Pancreas (tissue), 10 donors: ENCODE measurements around the gene HEG1. TPM values are rescaled to one million over a fixed set of nuclear protein-coding genes. Genes with fewer than 3 reads are reported as not detected.

Experiments used
- ATAC-seq, 4 donors: fragments of 200-7000 bp; cut with Tn5 transposase; one replicate each; pipeline versions ENCODE4 v1.8.0 to v1.9.1; 2020; ENCODE audit warnings: mild to moderate bottlenecking in 4 of 4, moderate library complexity in 4 of 4
- DNase-seq, 6 donors: peaks; one replicate each; pipeline ENCODE4 v3.0.0-alpha.2; 2020
- FAIRE-seq: peaks from 2 replicates; lab custom pipeline; 2012; peaks lifted over from hg19 to GRCh38; lab: Jason Lieb, UNC
- H3K27ac ChIP-seq, 4 donors: fragments of 200-600 bp; sonication (generic); 1 replicate in 3 of 4; 2 replicates in 1 of 4; pipeline versions ENCODE4 v1.5.0 to v1.8.0; 2020
- H3K27me3 ChIP-seq, 4 donors: fragments of 200-600 bp; one replicate each; pipeline ENCODE4 v1.8.0; 2021
- H3K36me3 ChIP-seq, 3 donors: fragments of 200-600 bp; sonication (generic) in 1 of 3; one replicate each; pipeline versions ENCODE4 v1.5.0 to v1.8.0; 2020 to 2021
- H3K4me1 ChIP-seq, 3 donors: fragments of 200-600 bp; one replicate each; pipeline ENCODE4 v1.8.0; 2021
- H3K4me3 ChIP-seq, 4 donors: fragments of 200-600 bp; sonication (generic) in 2 of 4; one replicate each; pipeline versions ENCODE4 v1.5.0 to v1.8.0; 2020 to 2021
- H3K9me3 ChIP-seq, 4 donors: fragments of 200-600 bp; one replicate each; pipeline ENCODE4 v1.8.0; 2021
- WGBS, 2 donors: extraction: QIAGEN DNeasy Blood & Tissue Kit; methylation state at CpG; one replicate each; pipeline ENCODE4 v1.1.7; 2013; 5-methylcytosine and 5-hydroxymethylcytosine counted together
- intact Hi-C, 3 donors: fragments of 100-400 bp; cut with DNase I; formaldehyde crosslinking; loops; one replicate each; pipeline versions ENCODE4 v1.11.1 to v1.14.2; 2022
- polyA plus RNA-seq, 2 donors: library from polyadenylated mRNA; stranded (reverse); fragments of 200-250 nt; gene quantifications; one replicate each; pipeline ENCODE4 v1.2.3, GENCODE V29; 2013
- total RNA-seq, 6 donors: library from RNA; stranded (reverse); fragmentation: NEBNext Ultra II Directional in 4 of 6; extraction: Animal tissue kit (Norgen Biotek cat#: 25700) in 4 of 6; gene quantifications; one replicate each; pipeline versions ENCODE4 v1.2.1 to v1.2.4, GENCODE V29; 2021 to 2023
- TF ChIP-seq, protein P1 (sequence below), 4 donors: fragments of 200-600 bp; sonication (generic) in 3 of 4; IDR thresholded peaks; one replicate each; pipeline versions ENCODE4 v1.5.0 to v1.8.0; 2021; ENCODE audit warnings: antibody characterized with exemption in 4 of 4
- donor health status: healthy with polysubstance abuse.
- donor health status: DM: no; HTN: no; CAD: no; lungs with moderate emphysema.
- donor health status: DM: no; HTN: no; CAD: no.
- donor health status: control.
- donor health status: control.
- donor health status: Bipolar disorder and iron deficiency.
- donor health status: DM: yes; HTN: yes; CAD: no.
- donor health status: DM: no; HTN: no; CAD: no.
- donor health status: DM: no; HTN: no; CAD: no.
- donor health status: DM: yes; HTN: yes; CAD: no.

Gene HEG1
- total and polyA plus RNA-seq, 8 donors: 9.6 to 36.6 (median 20.9) TPM

DNA sequence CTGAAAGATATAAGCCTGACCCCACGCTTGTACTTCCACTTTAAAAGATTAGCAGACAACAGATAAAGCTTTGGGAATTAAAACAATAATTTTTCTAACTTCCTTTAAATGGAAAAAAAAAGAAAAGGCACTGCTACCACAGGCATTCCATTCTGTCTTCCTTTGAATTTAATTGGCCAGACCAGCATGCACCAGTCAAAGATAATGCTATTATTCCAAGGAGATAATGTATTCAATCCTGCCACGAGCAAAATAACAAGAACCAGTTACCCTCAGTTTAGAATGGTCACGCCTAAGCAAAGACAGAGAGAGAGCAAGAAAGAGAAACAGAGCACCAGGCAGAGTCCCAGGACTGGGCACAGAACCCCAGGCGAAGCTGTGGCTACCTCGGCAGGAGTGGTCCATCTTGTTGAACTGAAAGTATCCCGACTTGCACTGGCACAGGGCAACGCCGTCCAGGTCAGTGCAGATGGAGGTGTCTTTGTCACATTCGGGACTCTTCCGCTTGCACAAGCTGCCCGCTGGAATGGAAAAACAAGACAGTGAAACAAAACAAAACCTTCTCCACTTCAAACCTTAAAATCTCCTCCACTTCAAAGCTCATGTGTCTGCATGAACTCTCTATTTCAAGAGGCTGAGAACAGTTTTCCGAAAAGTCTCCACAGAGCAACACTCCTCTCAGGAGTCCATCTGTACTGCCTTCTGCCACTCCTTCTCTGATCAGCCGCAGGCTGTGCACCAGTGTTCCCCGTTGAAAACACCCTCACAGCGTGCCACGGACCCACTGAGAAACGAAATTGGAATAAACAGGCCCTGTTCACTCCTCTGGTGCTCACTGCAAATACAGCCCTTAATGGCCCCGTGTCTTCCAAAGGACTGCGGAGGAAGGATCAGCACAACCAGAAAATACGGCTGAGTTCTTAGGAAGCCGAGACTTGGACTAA lies 58.2 kb downstream of the HEG1 start:
- TF ChIP-seq, protein P1, sequence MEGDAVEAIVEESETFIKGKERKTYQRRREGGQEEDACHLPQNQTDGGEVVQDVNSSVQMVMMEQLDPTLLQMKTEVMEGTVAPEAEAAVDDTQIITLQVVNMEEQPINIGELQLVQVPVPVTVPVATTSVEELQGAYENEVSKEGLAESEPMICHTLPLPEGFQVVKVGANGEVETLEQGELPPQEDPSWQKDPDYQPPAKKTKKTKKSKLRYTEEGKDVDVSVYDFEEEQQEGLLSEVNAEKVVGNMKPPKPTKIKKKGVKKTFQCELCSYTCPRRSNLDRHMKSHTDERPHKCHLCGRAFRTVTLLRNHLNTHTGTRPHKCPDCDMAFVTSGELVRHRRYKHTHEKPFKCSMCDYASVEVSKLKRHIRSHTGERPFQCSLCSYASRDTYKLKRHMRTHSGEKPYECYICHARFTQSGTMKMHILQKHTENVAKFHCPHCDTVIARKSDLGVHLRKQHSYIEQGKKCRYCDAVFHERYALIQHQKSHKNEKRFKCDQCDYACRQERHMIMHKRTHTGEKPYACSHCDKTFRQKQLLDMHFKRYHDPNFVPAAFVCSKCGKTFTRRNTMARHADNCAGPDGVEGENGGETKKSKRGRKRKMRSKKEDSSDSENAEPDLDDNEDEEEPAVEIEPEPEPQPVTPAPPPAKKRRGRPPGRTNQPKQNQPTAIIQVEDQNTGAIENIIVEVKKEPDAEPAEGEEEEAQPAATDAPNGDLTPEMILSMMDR (IDR thresholded peaks at IDR 0.05): no peak
- FAIRE-seq (no peak), DNase-seq (no peak), ATAC-seq (no peak)
- no peak overlapping the region for H3K4me3 ChIP-seq
- intact Hi-C loops: loop anchor here in 1 of 3 donors (10.0 kb wide), 1 partner anchor 437 kb away; no protein-coding TSS in a partner anchor
- no peaks in the 10 kb centered on the region for H3K9me3 ChIP-seq
- no peak overlapping the region for H3K27ac ChIP-seq
- peaks cover 30 to 33% (median 30%) of the 10 kb centered on the region in 3 donors for H3K4me1 ChIP-seq
- WGBS, 2 donors: 89 to 90% methylated on average over 21 of the region's 21 CpGs
- H3K27me3 ChIP-seq: no peaks in the 10 kb centered on the region
- peaks cover 0 to 19% (median 4%) of the 10 kb centered on the region in 3 donors for H3K36me3 ChIP-seq

- ATAC-seq: peak; percentile 46 to 83 (median 76)
- DNase-seq: peak in 3 of 6 donors; percentile 25 to 45 (median 37)
- peaks cover 0 to 21% (median 4%) of the 10 kb centered on the region in 3 donors for H3K36me3 ChIP-seq
- H3K27ac ChIP-seq: no peak overlapping the region
- peaks cover 15 to 21% (median 18%) of the 10 kb centered on the region in 3 donors for H3K4me1 ChIP-seq
- intact Hi-C loops: loop anchor here in 1 of 3 donors (10.0 kb wide), 1 partner anchor 439 kb away; no protein-coding TSS in a partner anchor
- TF ChIP-seq, protein P1 (IDR thresholded peaks at IDR 0.05): peak in 3 of 4 donors; percentile 27 to 39 (median 32)
- H3K4me3 ChIP-seq: no peak overlapping the region
- no peaks in the 10 kb centered on the region for H3K9me3 ChIP-seq
- 55 to 58% methylated on average over 6 of the region's 6 CpGs for WGBS, 2 donors
- no peaks in the 10 kb centered on the region for H3K27me3 ChIP-seq
- FAIRE-seq: no peak
Measured at GRCh38 chr3:124995460-124995994, 60.3 kb downstream of the HEG1 start.

DNA sequence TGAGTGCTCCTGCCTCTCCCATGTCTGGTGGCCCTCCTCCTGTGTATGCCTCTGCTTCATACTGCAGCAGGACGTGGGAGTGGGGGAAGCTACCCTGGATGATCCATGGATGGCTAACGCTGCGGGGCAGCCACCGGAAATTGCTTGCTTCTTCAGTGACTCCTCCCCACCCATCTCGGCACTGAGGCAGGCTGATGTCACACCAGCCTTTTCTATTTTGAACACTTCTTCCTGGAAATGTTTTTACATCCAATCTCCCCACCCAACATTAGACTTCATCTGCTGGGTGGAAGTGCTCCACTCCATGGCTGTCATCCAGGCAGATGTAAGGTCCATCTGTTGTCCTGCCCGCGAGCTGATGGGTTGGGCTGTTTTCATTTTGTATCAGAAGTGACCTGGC lies 62.3 kb downstream of the HEG1 start:
- intact Hi-C loops: loop anchor here in 1 of 3 donors (10.0 kb wide), 1 partner anchor 441 kb away; no protein-coding TSS in a partner anchor
- Histone ChIP-seq H3K9me3 (no peaks in the 10 kb centered on the region), H3K36me3 (peaks cover 0 to 22% (median 4%) of the 10 kb centered on the region in 3 donors), H3K27ac (no peak overlapping the region), H3K4me3 (no peak overlapping the region), H3K27me3 (no peaks in the 10 kb centered on the region), H3K4me1 (peaks cover 0 to 2% (median 0%) of the 10 kb centered on the region in 3 donors)
- ATAC-seq (peak in 2 of 4 donors; percentile 11 to 31), FAIRE-seq (no peak), DNase-seq (no peak)
- TF ChIP-seq, protein P1 (IDR thresholded peaks at IDR 0.05): no peak
- 71 to 77% methylated on average over 7 of the region's 7 CpGs for WGBS, 2 donors

- ATAC-seq (peak in 1 of 4 donors; percentile 21), FAIRE-seq (no peak), DNase-seq (no peak)
- Histone ChIP-seq H3K4me1 (no peaks in the 10 kb centered on the region), H3K4me3 (no peak overlapping the region), H3K27me3 (no peaks in the 10 kb centered on the region), H3K36me3 (peaks cover 0 to 15% (median 0%) of the 10 kb centered on the region in 3 donors), H3K9me3 (no peaks in the 10 kb centered on the region), H3K27ac (no peak overlapping the region)
- TF ChIP-seq, protein P1 (IDR thresholded peaks at IDR 0.05): no peak
- intact Hi-C loops: loop anchor here in 1 of 3 donors (10.0 kb wide), 1 partner anchor 443 kb away; no protein-coding TSS in a partner anchor
- WGBS, 2 donors: 43 to 50% methylated on average over 5 of the region's 5 CpGs
Measured at GRCh38 chr3:124992041-124992440, 63.8 kb downstream of the HEG1 start.
